Breast epithelium (tissue), 3 donors: Measurements from ENCODE around the gene KSR2.

ENCODE experiments used
- POLR2A ChIP-seq: fragments of 450-650 bp; IDR thresholded peaks from one replicate; pipeline ENCODE4 v1.6.1; 2016; ENCODE audit warnings: antibody characterized with exemption, mild to moderate bottlenecking, moderate library complexity
- TF ChIP-seq, protein P1 (sequence below), 3 donors: fragments of 450-650 bp; IDR thresholded peaks; one replicate each; pipeline ENCODE4 v1.5.1; 2016 to 2017; ENCODE audit warnings: antibody characterized with exemption in 3 of 3, mild to moderate bottlenecking in 3 of 3, moderate library complexity in 3 of 3

DNA sequence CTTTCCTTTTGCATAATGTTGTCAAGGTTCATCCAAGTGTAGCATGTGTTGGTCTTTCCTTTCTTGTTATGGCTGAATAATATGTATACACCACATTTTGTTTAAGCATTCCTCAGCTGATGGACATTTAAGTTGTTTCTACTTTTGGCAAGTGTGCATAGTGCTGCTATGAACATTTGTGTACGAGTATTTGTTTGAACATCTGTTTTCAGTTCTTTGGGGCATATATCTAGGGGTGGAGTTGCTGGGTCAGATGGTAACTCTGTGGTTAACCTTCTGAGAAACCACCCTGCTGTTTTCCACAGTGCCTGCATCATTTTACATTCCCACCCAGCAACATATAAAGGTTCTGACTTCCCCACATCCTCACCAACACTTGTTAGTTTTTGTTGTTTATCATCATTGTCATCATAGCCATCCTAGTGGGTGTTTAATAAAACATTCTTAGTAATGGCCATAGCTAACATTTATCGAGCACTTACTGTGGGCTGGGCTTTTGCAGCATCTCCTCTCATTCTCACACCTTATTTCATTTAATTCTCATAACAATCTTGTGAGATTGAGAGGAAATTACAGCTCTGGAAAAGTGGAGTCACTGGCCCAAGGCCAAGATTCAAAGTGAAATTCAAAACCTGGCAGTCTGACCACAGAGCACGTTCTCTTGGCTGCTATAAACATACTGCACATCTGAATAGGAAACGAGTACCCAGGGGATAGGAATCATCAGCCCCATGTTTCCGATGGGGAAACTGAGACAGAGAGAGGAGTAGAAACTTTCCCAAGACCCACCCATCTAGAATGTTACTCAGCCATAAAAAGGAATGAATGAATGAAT, 193.6 kb downstream of the KSR2 start:
- no peak for TF ChIP-seq POLR2A
- TF ChIP-seq, protein P1, sequence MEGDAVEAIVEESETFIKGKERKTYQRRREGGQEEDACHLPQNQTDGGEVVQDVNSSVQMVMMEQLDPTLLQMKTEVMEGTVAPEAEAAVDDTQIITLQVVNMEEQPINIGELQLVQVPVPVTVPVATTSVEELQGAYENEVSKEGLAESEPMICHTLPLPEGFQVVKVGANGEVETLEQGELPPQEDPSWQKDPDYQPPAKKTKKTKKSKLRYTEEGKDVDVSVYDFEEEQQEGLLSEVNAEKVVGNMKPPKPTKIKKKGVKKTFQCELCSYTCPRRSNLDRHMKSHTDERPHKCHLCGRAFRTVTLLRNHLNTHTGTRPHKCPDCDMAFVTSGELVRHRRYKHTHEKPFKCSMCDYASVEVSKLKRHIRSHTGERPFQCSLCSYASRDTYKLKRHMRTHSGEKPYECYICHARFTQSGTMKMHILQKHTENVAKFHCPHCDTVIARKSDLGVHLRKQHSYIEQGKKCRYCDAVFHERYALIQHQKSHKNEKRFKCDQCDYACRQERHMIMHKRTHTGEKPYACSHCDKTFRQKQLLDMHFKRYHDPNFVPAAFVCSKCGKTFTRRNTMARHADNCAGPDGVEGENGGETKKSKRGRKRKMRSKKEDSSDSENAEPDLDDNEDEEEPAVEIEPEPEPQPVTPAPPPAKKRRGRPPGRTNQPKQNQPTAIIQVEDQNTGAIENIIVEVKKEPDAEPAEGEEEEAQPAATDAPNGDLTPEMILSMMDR (IDR thresholded peaks at IDR 0.05) = no peak
